ENCODE measurements around the gene BAHCC1. TPM values are rescaled to one million over a fixed set of nuclear protein-coding genes. Genes with fewer than 3 reads are reported as not detected.
"Not testable (repeated sequence)": the region's sequence is repeated elsewhere in the genome, so short reads cannot be mapped to it uniquely, and the experiment has no call there.

The BAHCC1 gene
- polyA plus RNA-seq, 3 donors: 13.4 to 15.8 (median 15.2) TPM

GRCh38 chr17:81424151-81425017 lies 29.1 kb downstream of the BAHCC1 start:
- DNase-seq (ENCODE audit: low read depth in 3 of 3, low spot score in 2 of 3): no peak

DNA sequence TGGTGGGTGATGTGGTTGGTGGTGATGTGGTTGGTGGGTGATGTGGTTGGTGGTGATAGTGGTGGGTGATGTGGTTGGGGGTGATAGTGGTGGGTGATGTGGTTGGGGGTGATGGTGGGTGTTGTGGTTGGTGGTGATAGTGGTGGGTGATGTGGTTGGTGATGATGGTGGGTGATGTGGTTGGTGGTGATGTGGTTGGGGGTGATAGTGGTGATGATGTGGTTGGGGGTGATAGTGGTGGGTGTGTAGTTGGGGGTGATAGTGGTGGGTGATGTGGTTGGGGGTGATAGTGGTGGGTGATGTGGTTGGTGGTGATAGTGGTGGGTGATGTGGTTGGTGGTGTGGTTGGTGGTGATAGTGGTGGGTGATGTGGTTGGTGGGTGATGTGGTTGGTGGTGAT lies 29.8 kb downstream of the BAHCC1 start:
- DNase-seq (ENCODE audit: low read depth in 3 of 3, low spot score in 2 of 3): not testable (repeated sequence)

DNA sequence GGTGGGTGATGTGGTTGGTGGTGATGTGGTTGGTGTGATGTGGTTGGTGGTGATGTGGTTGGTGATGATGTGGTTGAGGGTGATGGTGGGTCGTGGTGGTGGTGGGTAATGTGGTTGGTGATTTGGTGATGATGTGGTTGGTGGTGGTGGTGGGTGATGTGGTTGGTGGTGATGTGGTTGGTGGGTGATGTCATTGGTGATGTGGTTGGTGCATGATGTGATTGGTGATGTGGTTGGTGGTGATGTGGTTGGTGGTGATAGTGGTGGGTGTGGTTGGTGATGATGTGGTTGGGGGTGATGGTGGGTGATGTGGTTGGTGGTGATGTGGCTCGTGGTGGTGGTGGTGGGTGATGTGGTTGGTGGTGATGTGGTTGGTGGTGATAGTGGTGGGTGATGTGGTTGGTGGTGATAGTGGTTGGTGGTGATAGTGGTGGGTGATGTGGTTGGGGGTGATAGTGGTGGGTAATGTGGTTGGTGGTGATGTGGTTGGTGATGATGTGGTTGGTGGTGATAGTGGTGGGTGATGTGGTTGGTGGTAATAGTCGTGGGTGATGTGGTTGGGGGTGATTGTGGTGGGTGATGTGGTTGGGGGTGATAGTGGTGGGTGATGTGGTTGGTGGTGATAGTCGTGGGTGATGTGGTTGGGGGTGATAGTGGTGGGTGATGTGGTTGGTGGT lies 30.6 kb downstream of the BAHCC1 start:
- DNase-seq (ENCODE audit: low read depth in 3 of 3, low spot score in 2 of 3): not testable (repeated sequence)

DNA sequence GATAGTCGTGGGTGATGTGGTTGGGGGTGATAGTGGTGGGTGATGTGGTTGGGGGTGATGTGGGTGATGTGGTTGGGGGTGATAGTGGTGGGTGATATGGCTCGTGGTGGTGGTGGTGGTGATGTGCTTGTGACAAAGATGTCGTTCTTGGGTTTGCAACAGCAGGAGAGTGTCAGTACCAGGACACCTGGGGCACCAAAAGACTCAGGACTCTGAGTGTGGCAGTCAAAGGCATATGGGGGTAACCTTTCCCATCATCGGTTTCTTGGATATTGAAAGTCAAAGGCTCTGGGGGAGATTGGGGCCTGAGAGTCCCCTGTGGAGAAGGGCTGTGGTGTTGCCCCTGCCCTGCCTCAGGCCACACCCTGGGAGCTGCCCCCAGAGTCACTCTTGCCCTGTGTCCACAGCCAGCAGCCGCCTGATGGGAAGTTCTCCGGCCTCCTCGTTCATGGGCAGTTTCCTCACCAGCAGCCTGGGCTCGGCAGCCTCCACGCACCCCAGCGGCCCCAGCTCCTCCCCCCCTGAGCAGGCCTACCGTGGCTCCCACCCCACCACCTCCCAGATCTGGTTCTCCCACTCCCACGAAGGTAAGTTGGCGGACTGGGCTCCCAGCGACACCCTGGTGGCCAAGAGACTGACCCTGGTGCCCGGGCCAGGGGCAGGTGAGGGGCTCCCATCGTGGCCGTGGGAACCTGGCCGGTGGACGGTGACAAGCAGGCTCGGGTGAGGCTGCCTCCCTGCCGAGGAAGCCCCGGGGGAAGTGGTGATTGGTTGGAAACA lies 31.3 kb downstream of the BAHCC1 start:
- no peak for DNase-seq (ENCODE audit: low read depth in 3 of 3, low spot score in 2 of 3)

GRCh38 chr17:81427173-81428120 lies 32.2 kb downstream of the BAHCC1 start:
- DNase-seq (ENCODE audit: low read depth in 3 of 3, low spot score in 2 of 3): no peak

DNA sequence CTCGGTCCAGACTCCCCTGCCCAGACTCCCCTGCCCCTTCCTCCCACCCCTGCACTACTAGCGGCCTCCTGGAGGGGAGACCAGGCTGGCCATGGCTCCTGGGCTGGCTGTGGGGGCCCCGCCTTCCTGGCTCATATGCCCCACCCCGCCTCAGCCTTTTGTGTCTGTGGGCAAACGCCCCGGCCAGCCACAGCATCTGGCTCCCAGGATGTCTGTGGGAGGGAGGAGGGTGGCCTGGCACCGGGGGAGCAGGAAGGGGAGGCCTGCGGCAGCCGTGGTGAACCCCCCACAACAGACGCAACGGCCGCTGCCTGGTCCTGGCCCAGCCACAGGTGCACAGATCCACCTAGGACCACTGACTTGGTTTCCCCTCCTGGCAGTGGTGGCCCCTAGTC lies 32.9 kb downstream of the BAHCC1 start:
- no peak for DNase-seq (ENCODE audit: low read depth in 3 of 3, low spot score in 2 of 3)

DNA sequence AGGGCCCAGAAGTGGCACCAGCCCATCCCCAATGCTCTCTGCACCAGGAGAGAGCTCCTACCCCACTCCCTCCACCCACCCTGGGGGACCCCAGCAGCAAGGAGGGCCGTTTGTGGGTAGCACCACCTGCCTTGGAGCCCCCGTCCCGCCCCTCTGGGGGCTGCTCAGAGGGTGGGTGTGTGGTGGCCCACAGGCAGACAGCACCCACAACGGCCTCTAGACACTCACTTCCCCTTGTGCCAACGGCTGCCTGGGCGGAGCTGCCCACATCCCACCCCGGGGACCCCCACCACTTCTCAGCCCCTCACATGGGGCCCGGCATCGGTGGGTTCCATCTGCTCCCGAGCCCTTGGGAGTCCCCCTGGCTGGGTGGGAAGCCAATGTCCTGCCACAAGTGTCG lies 33.3 kb downstream of the BAHCC1 start:
- no peak for DNase-seq (ENCODE audit: low read depth in 3 of 3, low spot score in 2 of 3)

- no peak for DNase-seq (ENCODE audit: low read depth in 3 of 3, low spot score in 2 of 3)
These were observed 33.9 kb downstream of the BAHCC1 start for GRCh38 chr17:81428948-81429774.

DNA sequence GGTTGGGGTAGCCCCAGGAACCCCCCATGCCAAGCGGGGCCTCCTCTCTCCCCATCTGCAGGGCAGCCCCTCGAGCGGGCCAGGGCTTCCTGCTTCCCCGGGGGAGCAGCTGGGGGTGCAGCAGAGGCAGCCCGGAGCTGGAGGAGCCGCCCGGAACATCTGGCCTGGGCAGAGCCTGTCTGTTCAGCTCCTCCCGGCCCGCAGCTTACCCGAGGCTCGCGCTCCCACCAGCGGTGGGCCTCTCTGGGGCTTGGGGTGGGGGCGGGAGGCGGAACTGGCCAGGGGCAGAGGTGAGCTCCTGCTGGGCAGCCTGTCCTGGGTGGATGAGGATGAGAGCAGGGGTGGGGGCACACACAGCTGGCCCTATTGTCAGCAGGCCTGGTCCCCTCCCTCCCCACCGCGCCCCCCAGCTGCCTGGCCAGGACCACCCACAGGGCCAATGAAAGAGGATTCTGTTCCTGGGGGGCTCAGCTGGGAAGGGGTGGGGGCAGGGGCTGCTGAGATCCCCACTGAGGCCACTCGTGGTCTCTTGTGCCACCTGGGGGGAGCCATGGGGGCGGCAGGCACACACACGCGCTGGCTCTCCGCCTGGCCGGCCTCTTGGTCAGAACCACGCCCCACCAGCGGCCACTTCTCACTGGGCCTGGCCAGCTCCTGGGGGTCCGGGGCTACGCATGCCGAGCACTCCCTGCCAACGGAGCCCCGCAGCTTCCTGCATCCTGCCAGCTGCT lies 34.7 kb downstream of the BAHCC1 start:
- no peak for DNase-seq (ENCODE audit: low read depth in 3 of 3, low spot score in 2 of 3)

DNA sequence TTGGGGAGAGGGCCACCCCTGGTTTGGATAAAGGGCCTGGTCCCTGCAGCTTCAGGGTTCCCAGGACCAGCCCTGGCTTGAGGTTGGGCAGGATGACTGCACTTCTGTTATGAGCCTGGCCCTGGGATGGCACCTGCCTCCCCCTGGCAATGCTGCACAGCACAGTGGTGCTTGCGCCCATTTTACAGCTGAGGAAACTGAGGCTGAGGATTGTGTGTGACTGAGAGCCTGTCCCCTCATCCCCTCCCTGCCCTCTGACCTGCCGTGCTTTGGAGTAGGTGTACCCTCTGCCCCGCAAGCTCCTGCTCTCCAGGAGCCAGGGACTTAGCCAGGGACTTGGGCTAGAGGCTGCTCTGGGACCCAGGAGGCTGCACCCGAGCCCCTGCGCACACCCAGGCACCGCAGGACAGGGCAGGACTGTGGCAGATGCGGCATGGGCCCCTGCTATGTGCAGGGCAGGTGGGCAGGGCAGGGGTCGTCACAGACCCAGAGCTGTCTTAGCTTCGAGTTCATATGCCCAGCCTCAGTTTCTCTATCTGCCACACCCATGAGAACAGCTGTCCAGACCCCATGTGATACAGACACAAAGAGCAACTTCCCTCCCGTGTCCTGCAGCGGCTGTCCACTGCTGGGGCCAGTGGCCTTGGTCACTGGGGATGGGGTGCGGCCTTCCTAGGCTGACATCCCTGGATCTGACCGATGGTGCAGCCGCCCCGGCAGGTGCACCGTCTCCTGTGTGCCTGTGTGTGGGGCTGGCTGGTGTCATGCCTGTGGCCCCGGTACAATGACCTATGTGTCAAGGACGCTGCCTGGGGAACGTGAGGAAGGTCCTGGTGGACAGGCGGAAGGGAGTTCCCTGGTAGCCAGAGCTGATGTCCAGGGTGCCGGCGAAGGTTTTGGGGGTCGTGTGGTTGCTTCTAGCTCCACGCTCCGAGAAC lies 36.6 kb downstream of the BAHCC1 start:
- DNase-seq (ENCODE audit: low read depth in 3 of 3, low spot score in 2 of 3): no peak

GRCh38 chr17:81432941-81433340 lies 37.7 kb downstream of the BAHCC1 start:
- DNase-seq (ENCODE audit: low read depth in 3 of 3, low spot score in 2 of 3): no peak

DNA sequence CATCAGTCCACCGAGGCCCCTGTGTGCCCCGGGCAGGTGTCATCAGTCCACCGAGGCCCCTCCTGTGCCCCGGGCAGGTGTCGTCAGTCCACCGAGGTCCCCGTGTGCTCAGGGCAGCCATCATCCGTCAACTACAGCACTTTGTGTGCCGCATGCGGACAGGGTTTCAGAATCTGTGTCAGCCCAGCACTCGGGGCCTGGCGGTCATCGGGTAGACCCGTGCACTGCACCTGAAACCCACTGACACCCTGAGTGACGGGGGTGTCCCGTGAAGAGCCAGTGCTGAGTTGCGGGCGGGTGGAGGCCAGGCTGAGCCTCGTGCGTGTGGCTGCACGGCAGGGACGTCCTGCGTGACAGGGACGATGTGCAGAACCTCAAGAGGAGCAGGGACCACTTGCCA lies 38.4 kb downstream of the BAHCC1 start:
- no peak for DNase-seq (ENCODE audit: low read depth in 3 of 3, low spot score in 2 of 3)

- DNase-seq (ENCODE audit: low read depth in 3 of 3, low spot score in 2 of 3): no peak
These were observed 38.8 kb downstream of the BAHCC1 start for GRCh38 chr17:81434072-81434471.

DNA sequence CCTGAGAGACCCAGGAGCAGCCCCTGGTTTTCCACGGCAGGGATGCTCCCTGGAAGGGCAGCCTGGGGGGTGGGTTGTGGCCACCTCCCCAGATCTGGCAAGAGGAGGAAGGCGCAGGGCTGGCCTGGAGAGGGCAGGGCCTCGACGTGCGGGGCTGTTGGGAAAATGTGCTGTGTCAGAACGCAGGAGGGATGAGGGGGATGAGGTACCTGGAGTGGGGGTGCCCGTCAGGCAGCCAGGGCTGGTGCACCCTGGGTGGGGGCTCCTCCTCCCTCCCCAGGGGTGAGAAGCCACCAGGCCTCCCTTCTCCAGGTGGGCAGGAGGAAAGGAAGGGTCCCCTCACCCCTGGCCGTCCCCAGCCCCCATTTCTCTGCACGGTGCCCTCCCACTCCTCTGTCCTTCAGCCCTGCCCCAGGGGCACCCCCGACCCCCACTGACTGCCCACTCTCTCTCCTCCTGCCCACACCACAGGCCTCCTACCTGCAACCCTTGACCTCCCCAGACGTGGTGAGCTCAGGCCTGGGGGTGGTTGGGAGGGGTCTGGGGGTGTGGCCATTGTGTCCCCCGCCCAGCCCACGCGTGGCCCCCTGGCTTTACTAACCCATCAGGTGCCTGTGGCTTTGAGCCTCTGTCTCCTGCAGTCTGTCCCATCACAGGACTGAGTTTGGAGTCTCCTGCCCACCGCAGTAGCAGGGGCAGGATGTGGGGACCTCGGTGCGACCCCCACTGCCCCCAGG lies 39.6 kb downstream of the BAHCC1 start:
- DNase-seq (ENCODE audit: low read depth in 3 of 3, low spot score in 2 of 3): no peak

- DNase-seq (ENCODE audit: low read depth in 3 of 3, low spot score in 2 of 3): no peak
These were observed 40.5 kb downstream of the BAHCC1 start for GRCh38 chr17:81435652-81436293.

GRCh38 chr17:81436294-81436849 lies 41.1 kb downstream of the BAHCC1 start:
- DNase-seq (ENCODE audit: low read depth in 3 of 3, low spot score in 2 of 3): no peak
